ENCODE results near the gene LARP4B. TPM values are rescaled to one million over a fixed set of nuclear protein-coding genes. Genes with fewer than 3 reads are reported as not detected.

Gene LARP4B
- total and polyA plus RNA-seq, 3 donors from 2014 or later, result 54.2 to 98.6 (median 95.3) TPM

GRCh38 chr10:824497-824896, 107.0 kb downstream of the LARP4B start:
- no peaks in the 10 kb centered on the region for H3K4me1 ChIP-seq
- no peaks in the 10 kb centered on the region for H3K36me3 ChIP-seq (ENCODE audit: low read depth, missing control alignments)

GRCh38 chr10:822661-823367, 108.7 kb downstream of the LARP4B start:
- no peaks in the 10 kb centered on the region for H3K4me1 ChIP-seq
- H3K36me3 ChIP-seq (ENCODE audit: low read depth, missing control alignments), result no peaks in the 10 kb centered on the region
- intact Hi-C loops (cut with DNase I; ENCODE audit: low total_unique reads), result no loop called here
- H3K9me3 ChIP-seq, result no peaks in the 10 kb centered on the region
- no peak for DNase-seq
- H3K27ac ChIP-seq, result no peak overlapping the region
- H3K4me3 ChIP-seq, result no peak overlapping the region
- 89 to 94% methylated on average over 12 of the region's 12 CpGs for WGBS, 2 donors
- H3K27me3 ChIP-seq, result no peaks in the 10 kb centered on the region
- TF ChIP-seq POLR2A (IDR thresholded peaks at IDR 0.05) (no peak), CTCF (IDR thresholded peaks at IDR 0.05) (no peak)

More at GRCh38 chr10:824497-824896, 107.0 kb downstream of the LARP4B start:
- TF ChIP-seq CTCF (IDR thresholded peaks at IDR 0.05) (no peak), POLR2A (IDR thresholded peaks at IDR 0.05) (no peak)
- intact Hi-C loops (cut with DNase I; ENCODE audit: low total_unique reads), result no loop called here
- H3K27me3 ChIP-seq, result no peaks in the 10 kb centered on the region
- 94 to 98% methylated on average over 4 of the region's 4 CpGs for WGBS, 2 donors
- no peak for DNase-seq
- H3K27ac ChIP-seq, result no peak overlapping the region
- no peak overlapping the region for H3K4me3 ChIP-seq
- H3K9me3 ChIP-seq, result no peaks in the 10 kb centered on the region

- intact Hi-C loops (cut with DNase I; ENCODE audit: low total_unique reads), result no loop called here
- 90 to 97% methylated on average over 2 to 12 of the region's 12 CpGs for whole genome bisulfite sequencing, 2 donors
Measured at GRCh38 chr10:822197-822596, 109.3 kb downstream of the LARP4B start.

GRCh38 chr10:821322-821721, 110.2 kb downstream of the LARP4B start:
- H3K27ac ChIP-seq, result no peak overlapping the region
- no peaks in the 10 kb centered on the region for H3K36me3 ChIP-seq (ENCODE audit: low read depth, missing control alignments)
- DNase-seq, result no peak
- whole genome bisulfite sequencing, 2 donors, result 93 to 95% methylated on average over 5 of the region's 5 CpGs
- no peaks in the 10 kb centered on the region for H3K4me1 ChIP-seq
- H3K4me3 ChIP-seq, result no peak overlapping the region
- intact Hi-C loops (cut with DNase I; ENCODE audit: low total_unique reads), result no loop called here
- H3K27me3 ChIP-seq, result no peaks in the 10 kb centered on the region
- TF ChIP-seq POLR2A (IDR thresholded peaks at IDR 0.05), result no peak
- no peak for TF ChIP-seq CTCF (IDR thresholded peaks at IDR 0.05)
- no peaks in the 10 kb centered on the region for H3K9me3 ChIP-seq

More at GRCh38 chr10:822197-822596, 109.3 kb downstream of the LARP4B start:
- no peaks in the 10 kb centered on the region for H3K36me3 ChIP-seq (ENCODE audit: low read depth, missing control alignments)
- TF ChIP-seq CTCF (IDR thresholded peaks at IDR 0.05) (no peak), POLR2A (IDR thresholded peaks at IDR 0.05) (no peak)
- H3K4me1 ChIP-seq, result no peaks in the 10 kb centered on the region
- H3K27ac ChIP-seq, result no peak overlapping the region
- no peaks in the 10 kb centered on the region for H3K9me3 ChIP-seq
- H3K4me3 ChIP-seq, result no peak overlapping the region
- no peak for DNase-seq
- no peaks in the 10 kb centered on the region for H3K27me3 ChIP-seq

- intact Hi-C loops (cut with DNase I; ENCODE audit: low total_unique reads), result no loop called here
- Histone ChIP-seq H3K27ac (no peak overlapping the region), H3K4me1 (no peaks in the 10 kb centered on the region), H3K27me3 (no peaks in the 10 kb centered on the region), H3K4me3 (no peak overlapping the region), H3K9me3 (no peaks in the 10 kb centered on the region), H3K36me3 (ENCODE audit: low read depth, missing control alignments) (no peaks in the 10 kb centered on the region)
- WGBS, 2 donors, result 95 to 97% methylated on average over 8 of the region's 8 CpGs
- no peak for TF ChIP-seq CTCF (IDR thresholded peaks at IDR 0.05)
- TF ChIP-seq POLR2A (IDR thresholded peaks at IDR 0.05), result no peak
- DNase-seq, result no peak
Measured at GRCh38 chr10:819816-820215, 111.7 kb downstream of the LARP4B start.

Measured in testis (tissue), 3 donors.